Fibroblast of skin of abdomen (primary cell): ENCODE results near the gene ZNF124. TPM values are rescaled to one million over a fixed set of nuclear protein-coding genes. Genes with fewer than 3 reads are reported as not detected.
A peak's percentile ranks its signal among the peaks of the same experiment; 100 is the strongest.
"Not testable (repeated sequence)": the region's sequence is repeated elsewhere in the genome, so short reads cannot be mapped to it uniquely, and the experiment has no call there.

ENCODE experiments used
- DNase-seq: peaks from one replicate; pipeline ENCODE4 v3.0.0-alpha.2; 2013
- polyA plus RNA-seq, 2 experiments: library from polyadenylated mRNA; unstranded; fragments of 120-200 nt; gene quantifications; one replicate each; pipeline ENCODE4 v1.2.1, GENCODE V29; 2013; ENCODE audit not compliant: insufficient read length in 2 of 2

The ZNF124 gene
- polyA plus RNA-seq (2013, experiment 1 of 2; ENCODE audit: insufficient read length), result 4.1 TPM
- 3.4 TPM for polyA plus RNA-seq (2013, experiment 2 of 2; ENCODE audit: insufficient read length)

DNA sequence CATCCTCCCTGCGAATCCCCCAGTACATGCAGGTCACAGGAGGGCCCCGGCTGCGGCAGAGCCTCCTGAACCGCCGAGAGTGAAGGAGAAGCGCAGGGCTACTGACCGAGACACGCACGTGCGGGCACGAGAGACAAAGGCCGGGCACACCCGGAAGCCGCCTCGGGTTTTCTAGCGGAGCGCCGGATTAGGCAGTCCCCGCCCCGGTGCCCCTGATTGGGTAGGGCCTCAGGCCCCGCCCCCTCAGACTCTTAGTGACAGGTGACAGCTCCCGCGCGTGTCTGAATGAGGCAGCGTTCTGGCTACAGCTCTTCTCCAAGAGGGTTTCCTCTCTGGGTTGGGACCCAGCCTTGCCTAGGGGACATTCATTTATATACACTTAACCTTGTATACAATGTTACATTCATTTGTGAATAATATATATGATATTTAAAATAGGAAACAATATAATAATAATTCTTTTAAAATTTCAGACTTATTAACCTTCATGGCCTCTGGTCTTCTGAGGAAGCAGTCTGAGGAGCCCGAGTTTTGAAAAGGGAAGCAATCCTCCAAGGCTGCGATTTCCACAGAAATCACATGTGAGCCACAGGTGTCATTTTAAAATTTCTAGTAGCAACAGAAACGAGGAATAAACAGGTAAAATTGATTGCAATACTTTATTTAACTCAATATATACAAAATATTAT lies at the start of gene ZNF124:
Gene ZNF124, minus strand, starts transcription at position 146 of the 689 bp plus-strand sequence. Its CDS starts 143 bp downstream, at position 3.
- DNase-seq, result not testable (repeated sequence)

- not testable (repeated sequence) for DNase-seq
These were observed 48.5 kb upstream of the ZNF124 start for GRCh38 chr1:247220280-247220679.

- DNase-seq, result no peak
These were observed 46.4 kb upstream of the ZNF124 start for GRCh38 chr1:247218121-247218651.

- no peak for DNase-seq
These were observed 44.4 kb upstream of the ZNF124 start for GRCh38 chr1:247216261-247216660.

- DNase-seq, result no peak
These were observed 41.1 kb upstream of the ZNF124 start for GRCh38 chr1:247212627-247213617.

- no peak for DNase-seq
These were observed 40.2 kb upstream of the ZNF124 start for GRCh38 chr1:247212012-247212411.

- DNase-seq, result no peak
These were observed 39.5 kb upstream of the ZNF124 start for GRCh38 chr1:247211339-247211738.

GRCh38 chr1:247210376-247211117 lies 38.7 kb upstream of the ZNF124 start:
- peak; percentile 89 for DNase-seq

DNA sequence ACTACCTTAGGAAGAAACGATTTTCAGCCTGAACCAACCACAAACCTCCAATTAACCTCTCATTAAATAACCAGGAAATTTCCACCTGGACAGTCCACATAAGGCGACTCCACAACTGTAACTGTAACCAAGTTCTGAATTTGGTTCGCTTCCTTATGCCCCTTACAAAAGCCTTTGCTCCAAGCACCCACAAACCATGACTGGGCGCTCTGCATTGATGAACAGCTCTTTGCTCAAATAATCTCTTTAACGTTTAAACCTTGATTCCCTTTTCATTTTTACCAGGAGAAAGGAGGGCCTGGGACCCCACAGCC lies 38.2 kb upstream of the ZNF124 start:
- DNase-seq, result no peak

DNA sequence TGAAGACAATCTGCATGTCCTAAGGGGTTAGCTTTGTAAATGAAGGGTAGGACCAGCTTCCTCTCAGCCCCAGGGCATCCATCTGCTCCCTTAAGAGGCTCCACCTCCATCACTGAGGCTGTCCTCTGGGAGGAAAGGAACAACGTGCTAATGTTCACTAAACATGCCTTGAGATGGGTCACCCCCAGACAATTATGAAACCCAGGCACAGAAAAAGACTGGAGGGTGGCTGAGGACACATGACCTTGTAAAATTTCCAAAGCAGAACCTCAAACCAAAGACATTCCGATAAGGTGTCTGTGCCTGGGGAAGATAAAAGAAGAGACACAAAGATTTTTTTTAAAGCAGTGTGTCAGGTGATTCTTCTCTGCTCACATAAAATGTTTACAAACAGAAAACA lies 37.6 kb upstream of the ZNF124 start:
- DNase-seq, result no peak

GRCh38 chr1:247204177-247204647 lies 32.4 kb upstream of the ZNF124 start:
- DNase-seq, result no peak

- no peak for DNase-seq
These were observed 27.0 kb upstream of the ZNF124 start for GRCh38 chr1:247198781-247199180.

DNA sequence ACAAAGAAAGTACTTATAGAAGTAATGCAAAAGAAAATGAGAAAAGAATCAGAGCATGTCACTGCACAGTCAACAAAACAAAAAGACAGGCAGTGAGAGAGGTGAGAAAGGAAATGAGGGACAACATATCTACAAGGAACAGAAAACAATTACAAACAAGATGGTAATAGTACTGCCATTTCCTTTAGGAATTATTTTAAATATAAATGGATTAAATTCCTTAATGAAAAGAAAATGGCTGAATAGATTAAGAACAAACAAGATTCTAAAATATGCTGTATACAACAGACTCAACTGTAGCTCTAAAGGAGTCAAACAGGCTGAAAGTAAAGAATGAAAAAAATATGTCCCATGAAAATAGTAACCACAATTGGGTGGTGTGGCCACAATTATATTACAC lies 22.1 kb upstream of the ZNF124 start:
- no peak for DNase-seq

DNA sequence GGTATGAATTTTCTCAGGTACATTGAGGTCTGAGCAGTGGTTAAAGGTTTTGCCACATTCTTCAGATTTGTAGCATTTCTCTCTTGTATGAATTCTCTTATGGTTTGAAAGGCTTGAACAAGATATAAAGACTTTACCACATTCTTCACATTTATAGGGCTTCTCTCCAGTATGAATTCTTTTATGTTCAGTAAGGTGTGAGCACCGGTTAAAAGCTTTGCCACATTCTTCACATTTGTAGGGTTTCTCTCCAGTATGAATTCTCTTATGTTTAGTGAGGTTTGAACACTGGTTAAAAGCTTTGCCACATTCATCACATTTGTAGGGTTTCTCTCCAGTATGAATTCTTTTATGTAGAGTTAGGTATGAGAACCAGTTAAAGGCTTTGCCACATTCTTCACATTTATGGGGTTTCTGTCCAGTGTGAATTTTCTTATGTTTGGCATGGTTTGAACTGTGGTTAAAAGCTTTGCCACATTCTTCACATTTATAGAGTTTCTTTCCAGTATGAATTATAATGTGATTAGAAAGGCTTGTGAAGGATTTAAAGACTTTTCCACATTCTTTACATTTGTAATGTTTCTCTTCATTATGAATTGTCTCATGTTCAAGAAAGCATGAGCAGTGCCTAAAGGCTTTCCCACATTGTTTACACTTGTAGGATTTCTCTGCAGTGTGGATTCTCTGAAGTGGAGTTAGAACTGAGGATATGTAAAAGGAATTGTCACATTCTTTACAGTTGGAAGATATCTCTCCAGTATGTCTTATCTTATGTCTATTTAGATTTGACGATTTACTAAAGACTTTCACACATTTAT lies 18.4 kb upstream of the ZNF124 start:
- DNase-seq, result no peak

- no peak for DNase-seq
These were observed 13.8 kb upstream of the ZNF124 start for GRCh38 chr1:247185667-247186066.

DNA sequence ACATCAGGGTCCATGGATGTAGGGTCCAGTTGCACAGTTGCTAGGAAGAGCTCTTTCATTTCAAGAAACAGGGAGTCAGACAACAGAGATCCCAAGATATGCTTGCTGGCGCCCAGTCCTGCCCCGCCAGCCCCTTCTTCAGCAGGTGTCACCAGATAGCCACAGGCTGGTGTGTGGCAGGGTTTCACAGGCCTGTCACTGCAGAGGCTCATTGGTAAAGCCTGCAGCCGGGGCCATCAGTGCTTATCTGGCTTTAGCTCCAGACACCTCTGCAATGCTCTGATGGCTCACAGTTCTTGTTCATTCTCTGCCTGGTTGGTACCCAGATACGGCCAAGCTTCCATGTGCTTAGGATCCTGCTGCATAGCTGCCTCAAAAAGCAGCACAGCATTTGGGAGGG lies 12.4 kb upstream of the ZNF124 start:
- DNase-seq, result no peak

GRCh38 chr1:247182994-247183393 lies 11.2 kb upstream of the ZNF124 start:
- DNase-seq, result no peak

GRCh38 chr1:247180581-247180980 lies 8.8 kb upstream of the ZNF124 start:
- DNase-seq, result no peak

DNA sequence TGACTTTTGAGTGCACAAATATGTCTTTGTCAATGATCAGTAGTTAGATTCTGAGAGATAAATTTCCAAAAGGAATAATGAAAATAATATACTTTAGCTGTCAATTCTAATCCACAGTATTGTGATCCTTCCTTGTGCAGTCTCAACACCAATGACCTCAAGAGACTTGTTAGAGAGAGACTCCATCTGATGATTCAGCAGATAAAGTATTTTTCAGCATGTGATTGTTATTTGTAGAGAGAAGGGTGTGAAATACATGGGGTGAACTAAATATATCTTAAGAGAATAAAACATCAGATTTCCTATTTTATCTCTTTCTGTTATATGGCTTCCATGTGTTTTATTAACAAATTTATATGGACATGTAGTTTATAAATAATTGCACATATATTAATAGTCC lies 5.9 kb upstream of the ZNF124 start:
- DNase-seq, result no peak

DNA sequence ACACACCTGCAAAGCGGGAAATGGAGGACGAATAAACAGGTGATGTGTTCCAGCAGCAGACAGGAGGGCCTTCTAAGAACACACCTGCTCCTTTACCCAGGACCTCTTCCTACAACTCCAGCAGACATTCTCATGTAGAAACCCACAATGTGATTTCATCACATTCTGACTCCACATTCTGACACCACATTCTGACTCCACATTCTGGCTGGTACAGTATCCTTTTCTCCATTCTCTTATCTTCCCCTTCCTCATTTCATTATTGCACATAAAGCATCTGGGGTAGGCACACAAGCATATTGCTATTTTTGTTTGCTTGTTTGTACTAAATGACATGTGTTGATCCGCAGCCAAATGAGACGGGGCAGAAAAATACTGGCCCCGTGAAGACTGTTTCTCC lies 3.6 kb upstream of the ZNF124 start:
- DNase-seq, result no peak

GRCh38 chr1:247173431-247173830 lies 1.6 kb upstream of the ZNF124 start:
- DNase-seq, result no peak

GRCh38 chr1:247172996-247173395 lies 1.2 kb upstream of the ZNF124 start:
- no peak for DNase-seq
